AG04449 (cell line): Measurements from ENCODE around the gene HILPDA.

Experiments used
- CTCF ChIA-PET: fragments of 350-600 bp; formaldehyde crosslinking; extraction: SDS; loops from one replicate; lab custom pipeline; 2021; ENCODE audit warnings: antibody characterized with exemption; lab: Yijun Ruan, JAX
- POLR2A ChIA-PET: fragments of 400-600, 350-600 bp; formaldehyde crosslinking; extraction: SDS; loops from one replicate; lab custom pipeline; 2020; ENCODE audit warnings: antibody characterized with exemption, inconsistent platforms; lab: Yijun Ruan, JAX
- DNase-seq: peaks from one replicate; pipeline ENCODE4 v3.0.0-alpha.2; 2010; ENCODE audit warnings: low read depth, low spot score
- H3K4me3 ChIP-seq: 2 replicates; pipeline ENCODE4 v1.5.1; 2011; ENCODE audit warnings: low read depth, mild to moderate bottlenecking, control low read depth, low read length
- CTCF ChIP-seq: IDR thresholded peaks from one replicate; pipeline ENCODE4 v1.5.1; 2011; ENCODE audit warnings: mild to moderate bottlenecking, moderate library complexity, low read length, control low read depth, inconsistent platforms; ENCODE audit not compliant: insufficient read depth; ENCODE audit errors: missing control alignments

Gene HILPDA

DNA sequence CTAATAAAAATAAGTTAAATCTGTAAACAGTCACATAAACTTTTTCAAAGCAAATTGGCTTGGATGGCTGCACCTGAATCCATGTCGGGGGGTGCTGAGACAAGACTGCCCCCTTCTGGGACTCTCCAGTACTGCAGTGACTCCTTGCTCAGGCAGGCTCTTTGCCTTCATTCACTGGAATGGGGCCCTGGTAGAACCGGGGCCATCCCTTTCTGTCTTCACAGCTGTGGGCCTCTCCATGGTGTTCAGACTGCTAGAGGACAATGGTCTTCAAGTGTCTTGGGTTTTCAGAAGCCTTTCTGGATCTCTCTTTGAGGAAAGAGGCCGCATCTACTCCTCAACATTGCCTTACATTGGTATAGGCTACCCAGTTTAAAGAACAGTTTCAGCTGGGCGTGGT lies 29.8 kb upstream of the HILPDA start:
- TF ChIP-seq CTCF: peak; percentile 89
- DNase-seq: no peak
- ChIA-PET POLR2A (no interaction called here), CTCF (interaction anchor here (0.6 to 14.8 kb wide), 31 partner anchors 9 to 458 kb away, joined by 3 to 569 read pairs (median 10); partner anchors contain the start of genes HILPDA, IMPDH1, METTL2B and RBM28)
- H3K4me3 ChIP-seq: no peak overlapping the region

DNA sequence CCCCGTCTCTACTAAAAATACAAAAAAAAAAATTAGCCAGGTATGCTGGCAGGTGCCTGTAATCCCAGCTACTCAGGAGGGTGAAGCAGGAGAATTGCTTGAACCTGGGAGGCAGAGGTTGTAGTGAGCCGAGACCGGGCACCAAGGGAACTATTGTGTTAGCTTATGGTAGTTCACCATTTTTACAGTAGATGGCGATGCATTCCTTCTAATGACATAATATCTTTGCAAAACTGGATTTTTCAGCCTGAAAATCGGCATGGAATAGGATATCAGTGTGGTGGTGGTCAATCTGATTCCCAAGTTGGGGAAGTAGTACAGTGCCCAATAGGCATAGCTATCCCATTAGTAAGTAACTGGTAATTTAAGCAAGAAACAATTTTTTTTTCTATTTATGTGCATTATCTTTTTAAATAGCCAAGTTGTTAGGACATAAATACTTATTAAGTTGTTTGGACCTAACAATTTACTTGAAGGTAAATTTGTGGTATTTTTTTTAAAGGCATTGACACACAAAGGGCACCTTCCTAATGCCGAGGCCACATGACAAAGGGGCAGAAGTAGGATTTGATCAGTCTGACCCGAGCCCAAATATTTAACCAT lies 28.3 kb upstream of the HILPDA start:
- CTCF ChIA-PET: interaction anchor here (0.9 to 14.8 kb wide), 27 partner anchors 9 to 664 kb away, joined by 3 to 569 read pairs (median 10); partner anchors contain the start of genes HILPDA, IMPDH1, METTL2B and RBM28
- DNase-seq: no peak
- TF ChIP-seq CTCF: peak; percentile 50
- POLR2A ChIA-PET: interaction anchor here (1.2 kb wide), 1 partner anchor 27 kb away, joined by 3 read pairs; no protein-coding TSS in a partner anchor
- H3K4me3 ChIP-seq: no peak overlapping the region

DNA sequence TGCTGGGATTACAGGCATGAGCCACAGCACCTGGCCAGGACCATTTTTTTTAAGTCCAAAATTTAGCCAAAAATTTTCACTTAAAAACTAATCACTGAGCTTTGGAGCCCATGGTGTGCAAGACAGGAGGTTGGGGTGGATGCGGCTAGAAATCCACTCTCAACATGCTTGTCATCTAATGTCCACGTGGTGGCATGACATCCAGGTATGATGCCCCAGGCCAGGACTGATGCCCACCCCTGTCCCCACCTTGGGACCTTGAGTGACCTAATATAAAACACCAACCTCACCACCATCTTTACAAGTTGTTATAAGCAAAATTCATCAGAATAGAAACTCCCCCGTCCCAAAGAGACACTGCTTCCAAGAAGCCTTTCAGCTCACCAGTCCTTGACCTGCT lies 25.5 kb upstream of the HILPDA start:
- TF ChIP-seq CTCF: no peak
- POLR2A ChIA-PET: no interaction called here
- DNase-seq: no peak
- H3K4me3 ChIP-seq: no peak overlapping the region
- CTCF ChIA-PET: interaction anchor here (1.2 to 14.8 kb wide), 7 partner anchors 12 to 83 kb away, joined by 3 to 569 read pairs (median 106); partner anchors contain the start of genes HILPDA and METTL2B

DNA sequence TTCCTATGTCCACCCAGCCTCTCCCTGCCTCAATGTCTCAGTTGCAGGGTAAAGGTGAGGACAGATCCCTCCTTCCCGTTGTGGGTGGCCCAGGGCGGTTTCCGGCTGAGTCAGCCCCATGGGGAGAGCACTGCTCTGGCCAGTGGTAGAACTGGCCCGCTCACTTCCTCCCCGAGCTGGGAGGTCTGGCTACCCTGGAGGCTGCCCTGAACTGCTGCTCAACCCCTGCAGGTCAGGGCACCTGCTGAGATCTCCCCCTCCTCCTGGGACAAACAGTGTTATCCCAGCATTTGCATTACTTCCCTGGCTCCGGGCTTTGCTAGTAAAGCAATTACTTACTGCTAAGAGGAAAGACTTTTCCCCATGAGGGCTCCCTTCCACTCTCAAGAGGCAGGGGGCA lies 24.5 kb upstream of the HILPDA start:
- no peak overlapping the region for H3K4me3 ChIP-seq
- CTCF ChIA-PET: interaction anchor here (1.3 to 14.8 kb wide), 10 partner anchors 10 to 452 kb away, joined by 3 to 569 read pairs (median 7); partner anchors contain the start of gene HILPDA
- POLR2A ChIA-PET: no interaction called here
- TF ChIP-seq CTCF: no peak
- no peak for DNase-seq

DNA sequence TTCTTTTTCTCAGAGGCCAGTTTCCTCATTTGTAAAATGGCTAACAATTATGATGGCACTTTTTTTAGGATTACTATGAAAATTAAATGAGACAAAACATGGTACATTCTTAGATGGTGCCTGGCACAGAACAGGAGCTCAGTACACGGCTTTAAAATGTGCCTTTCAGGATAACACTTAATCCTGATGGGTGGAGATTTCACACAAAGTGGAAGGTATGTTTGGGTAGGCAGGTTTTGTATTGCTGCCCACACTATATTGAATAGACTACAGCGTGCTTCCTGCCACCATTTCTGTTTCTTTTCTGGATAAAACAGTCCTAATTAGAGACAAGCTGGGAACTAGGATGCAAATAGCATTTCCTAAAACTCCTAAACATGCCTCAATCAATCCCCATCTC lies 23.9 kb upstream of the HILPDA start:
- ChIA-PET POLR2A (interaction anchor here (0.7 kb wide), 1 partner anchor 24 kb away, joined by 3 read pairs; the partner anchor contains the start of gene HILPDA), CTCF (interaction anchor here (1.0 to 14.8 kb wide), 9 partner anchors 9 to 452 kb away, joined by 3 to 569 read pairs (median 5); partner anchors contain the start of gene HILPDA)
- no peak for DNase-seq
- TF ChIP-seq CTCF: no peak
- H3K4me3 ChIP-seq: no peak overlapping the region

DNA sequence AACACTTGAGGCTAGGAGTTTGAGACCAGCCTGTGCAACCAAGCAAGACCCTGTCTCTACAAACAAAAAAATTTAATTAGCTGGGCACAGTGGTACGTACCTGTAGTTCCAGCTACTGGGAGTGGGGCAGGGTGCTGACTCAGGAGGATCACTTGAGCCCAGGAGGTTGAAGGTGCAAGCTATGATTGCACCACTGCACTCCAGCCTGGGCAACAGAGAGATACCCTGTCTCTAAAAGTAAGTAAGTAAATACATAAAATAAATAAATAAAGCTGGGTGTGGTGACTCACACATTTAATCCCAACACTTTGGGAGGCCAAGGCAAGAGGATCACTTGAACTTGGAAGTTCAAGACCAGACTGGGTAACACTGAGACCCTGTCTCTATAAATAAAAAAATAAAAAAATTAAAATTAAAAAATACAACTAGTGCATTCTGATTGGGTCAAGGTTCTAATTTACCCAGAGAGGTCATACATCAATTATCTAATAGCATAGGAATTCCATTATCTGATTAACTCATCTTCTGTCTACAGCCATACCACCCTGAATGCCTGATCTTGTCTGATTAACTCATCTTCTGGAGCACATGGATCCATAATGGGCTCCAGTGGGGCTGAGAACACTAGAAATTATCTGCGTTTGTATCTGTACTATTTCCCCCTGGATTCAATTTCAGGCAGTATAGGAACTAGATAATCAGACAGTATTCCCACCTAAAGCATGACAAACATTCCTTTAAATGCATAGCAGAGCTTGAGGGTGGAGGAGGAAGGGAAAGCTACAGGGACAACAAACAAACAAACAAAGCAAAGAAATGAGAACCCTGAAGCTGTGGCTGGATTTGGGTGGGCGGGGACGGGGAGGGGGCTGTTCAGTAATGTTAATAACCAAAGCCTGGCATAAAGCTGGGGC lies 21.0 kb upstream of the HILPDA start:
- H3K4me3 ChIP-seq: no peak overlapping the region
- ChIA-PET CTCF (interaction anchor here (0.6 to 14.8 kb wide), 10 partner anchors 9 to 449 kb away, joined by 3 to 569 read pairs (median 4); partner anchors contain the start of genes HILPDA and IMPDH1), POLR2A (no interaction called here)
- no peak for TF ChIP-seq CTCF
- no peak for DNase-seq
